CD14-positive monocyte (primary cell): ENCODE results near the gene DHX29. TPM values are rescaled to one million over a fixed set of nuclear protein-coding genes. Genes with fewer than 3 reads are reported as not detected.

ENCODE experiments used
- DNase-seq, 3 donors: peaks; one replicate each; pipeline ENCODE4 v3.0.0-alpha.2; 2011 to 2022
- H2AFZ ChIP-seq: 2 replicates; pipeline ENCODE4 v1.6.0; 2012; ENCODE audit warnings: mild to moderate bottlenecking, low read depth, low read length, inconsistent platforms; ENCODE audit not compliant: insufficient read depth, poor library complexity, severe bottlenecking
- H3K27ac ChIP-seq, 2 donors: 1 replicate in 1 of 2; 2 replicates in 1 of 2; pipeline ENCODE4 v1.5.1; 2012 to 2013; ENCODE audit warnings: low read length in 2 of 2, control low read depth in 1 of 2, inconsistent platforms in 1 of 2, low read depth in 1 of 2, mild to moderate bottlenecking in 1 of 2
- H3K27me3 ChIP-seq, 2 donors: one replicate each; pipeline versions ENCODE4 v1.6.0 to v1.6.1; 2011 to 2013; ENCODE audit warnings: low read length in 2 of 2; ENCODE audit not compliant: control insufficient read depth in 2 of 2, insufficient read depth in 2 of 2
- H3K36me3 ChIP-seq, 2 donors: replicated peaks in 1 of 2; 1 replicate in 1 of 2; 2 replicates in 1 of 2; pipeline versions ENCODE4 v1.5.1 to v1.6.1; 2012 to 2013; ENCODE audit warnings: low read length in 2 of 2, control low read depth in 1 of 2, inconsistent platforms in 1 of 2, mild to moderate bottlenecking in 1 of 2; ENCODE audit not compliant: insufficient read depth in 2 of 2, control insufficient read depth in 1 of 2
- H3K4me1 ChIP-seq, 2 donors: 1 replicate in 1 of 2; 2 replicates in 1 of 2; pipeline versions ENCODE4 v1.5.1 to v1.6.1; 2012 to 2013; ENCODE audit warnings: low read length in 2 of 2, control low read depth in 1 of 2, inconsistent platforms in 1 of 2, mild to moderate bottlenecking in 1 of 2, moderate library complexity in 1 of 2; ENCODE audit not compliant: insufficient read depth in 2 of 2, control insufficient read depth in 1 of 2
- H3K4me2 ChIP-seq: replicated peaks from 2 replicates; pipeline ENCODE3; 2012; ENCODE audit warnings: low read length, moderate library complexity, mild to moderate bottlenecking; ENCODE audit not compliant: poor library complexity, severe bottlenecking; ENCODE audit errors: extremely low read depth
- H3K4me3 ChIP-seq, 3 experiments: fragments of 200-600 bp in 1 of 3; sonication (generic) in 1 of 3; replicated peaks in 1 of 3; 1 replicate in 2 of 3; 2 replicates in 1 of 3; pipeline ENCODE4 v1.5.1; 2011 to 2013; ENCODE audit warnings: low read length in 3 of 3, mild to moderate bottlenecking in 3 of 3, control low read depth in 2 of 3, low read depth in 2 of 3, inconsistent platforms in 1 of 3, moderate library complexity in 1 of 3
- H3K79me2 ChIP-seq: 2 replicates; pipeline ENCODE4 v1.6.0; 2012; ENCODE audit warnings: mild to moderate bottlenecking, control low read depth, inconsistent platforms, low read length, moderate library complexity; ENCODE audit not compliant: insufficient read depth
- H3K9ac ChIP-seq: 2 replicates; pipeline ENCODE4 v1.6.0; 2017; ENCODE audit warnings: low read length, mild to moderate bottlenecking; ENCODE audit not compliant: insufficient read depth, poor library complexity, severe bottlenecking
- H3K9me3 ChIP-seq, 2 donors: replicated peaks in 1 of 2; 1 replicate in 1 of 2; 2 replicates in 1 of 2; pipeline versions ENCODE4 v1.5.1 to v1.6.1; 2012 to 2013; ENCODE audit warnings: low read length in 2 of 2, control low read depth in 1 of 2; ENCODE audit not compliant: control insufficient read depth in 1 of 2, insufficient read depth in 1 of 2
- H4K20me1 ChIP-seq: 2 replicates; pipeline ENCODE4 v1.6.0; 2012; ENCODE audit warnings: mild to moderate bottlenecking, low read length, control low read depth, moderate library complexity; ENCODE audit not compliant: insufficient read depth
- H3K27ac Mint-ChIP-seq, 7 donors: one replicate each; pipeline ENCODE4 v1.8.0; 2020; ENCODE audit warnings: mild to moderate bottlenecking in 7 of 7, mixed read lengths in 7 of 7, moderate library complexity in 6 of 7, inconsistent platforms in 2 of 7
- H3K27me3 Mint-ChIP-seq, 3 donors: one replicate each; pipeline ENCODE4 v1.8.0; 2021 to 2022; ENCODE audit warnings: low read depth in 3 of 3, mild to moderate bottlenecking in 3 of 3, mixed read lengths in 3 of 3, moderate library complexity in 3 of 3, inconsistent platforms in 1 of 3
- H3K36me3 Mint-ChIP-seq, 2 donors: one replicate each; pipeline ENCODE4 v1.8.0; 2020; ENCODE audit warnings: mixed read lengths in 2 of 2, inconsistent platforms in 1 of 2, mild to moderate bottlenecking in 1 of 2
- H3K4me1 Mint-ChIP-seq: one replicate; pipeline ENCODE4 v1.8.0; 2020; ENCODE audit warnings: mild to moderate bottlenecking, mixed read lengths
- H3K4me3 Mint-ChIP-seq, 2 donors: one replicate each; pipeline ENCODE4 v1.8.0; 2020; ENCODE audit warnings: mild to moderate bottlenecking in 2 of 2, mixed read lengths in 2 of 2, moderate library complexity in 1 of 2
- H3K9me3 Mint-ChIP-seq, 7 donors: one replicate each; pipeline ENCODE4 v1.8.0; 2020 to 2022; ENCODE audit warnings: mixed read lengths in 7 of 7, mild to moderate bottlenecking in 6 of 7, moderate library complexity in 6 of 7, inconsistent platforms in 2 of 7
- CTCF ChIP-seq: fragments of 200-600 bp; IDR thresholded peaks from one replicate; pipeline ENCODE4 v1.8.0; 2022; ENCODE audit warnings: antibody characterized with exemption, mild to moderate bottlenecking
- WGBS: methylation state at CpG from one replicate; pipeline ENCODE4 v1.1.5; 2013; ENCODE audit warnings: missing lambda C conversion rate; ENCODE audit not compliant: insufficient coverage; 5-methylcytosine and 5-hydroxymethylcytosine counted together
- intact Hi-C, 2 donors: fragments of 100-400 bp; cut with micrococcal nuclease; formaldehyde crosslinking; loops; one replicate each; pipeline versions ENCODE4 v1.15.0 to v1.15.1; 2023
- polyA plus RNA-seq, 3 donors: library from polyadenylated mRNA; depleted of rRNA in 1 of 3; unstranded in 2 of 3; stranded (reverse) in 1 of 3; fragments of 300-500 nt in 2 of 3; fragments of >200 nt in 1 of 3; fragmentation: Illumina TruSeq in 2 of 3; gene quantifications; 1 replicate in 2 of 3; 2 replicates in 1 of 3; pipeline ENCODE4 v1.2.3, GENCODE V29; 2012 to 2021

The DHX29 gene
- polyA plus RNA-seq, 3 donors, result 5.2 to 15.9 (median 9.7) TPM

- 100% methylated on average over 1 of the region's 6 CpGs for WGBS
- Histone ChIP-seq H4K20me1 (peaks cover 33% of the 10 kb centered on the region), H3K9me3 (peaks cover 0 to 6% of the 10 kb centered on the region in 2 donors), H3K9ac (no peak overlapping the region), H3K79me2 (peaks cover 87% of the 10 kb centered on the region), H3K4me2 (no peak overlapping the region), H3K27me3 (no peaks in the 10 kb centered on the region), H2AFZ (no peak overlapping the region), H3K27ac (no peak overlapping the region), H3K4me3 (no peak overlapping the region), H3K36me3 (peaks cover 4 to 11% of the 10 kb centered on the region in 2 donors), H3K4me1 (peaks cover 34 to 52% of the 10 kb centered on the region in 2 donors)
- no peak for DNase-seq
- peaks cover 8 to 14% of the 10 kb centered on the region in 2 donors for H3K36me3 Mint-ChIP-seq
- H3K4me3 Mint-ChIP-seq, result no peak overlapping the region
- H3K9me3 Mint-ChIP-seq, result peaks cover 4 to 17% (median 11%) of the 10 kb centered on the region in 7 donors
- peak overlapping the region in 3 of 7 donors; percentile 29 to 80 (median 38) for H3K27ac Mint-ChIP-seq
- H3K27me3 Mint-ChIP-seq, result no peaks in the 10 kb centered on the region
- intact Hi-C loops, result no loop called here
- TF ChIP-seq CTCF, result no peak
- H3K4me1 Mint-ChIP-seq, result peaks cover 13% of the 10 kb centered on the region
These were observed 2.9 kb downstream of the DHX29 start for GRCh38 chr5:55304584-55304983.

- WGBS, result 33% methylated on average over 2 of the region's 4 CpGs
- Histone ChIP-seq H3K4me2 (peak overlapping the region; percentile 12), H3K9me3 (peaks cover 0 to 6% of the 10 kb centered on the region in 2 donors), H3K4me3 (no peak overlapping the region), H4K20me1 (peaks cover 37% of the 10 kb centered on the region), H3K9ac (no peak overlapping the region), H3K79me2 (peaks cover 80% of the 10 kb centered on the region), H3K36me3 (peaks cover 4 to 19% of the 10 kb centered on the region in 2 donors), H2AFZ (no peak overlapping the region), H3K27me3 (no peaks in the 10 kb centered on the region), H3K4me1 (peaks cover 25 to 40% of the 10 kb centered on the region in 2 donors), H3K27ac (peak overlapping the region in 1 of 2 donors; percentile 71)
- Mint-ChIP-seq H3K27ac (peak overlapping the region; percentile 80 to 95 (median 88)), H3K4me1 (peaks cover 13% of the 10 kb centered on the region), H3K36me3 (peaks cover 14% of the 10 kb centered on the region in 2 donors), H3K9me3 (peaks cover 4 to 17% (median 11%) of the 10 kb centered on the region in 7 donors), H3K4me3 (peak overlapping the region; percentile 17 to 18), H3K27me3 (peaks cover 0 to 1% (median 0%) of the 10 kb centered on the region in 3 donors)
- DNase-seq, result peak; percentile 69 to 79 (median 78)
- intact Hi-C loops, result no loop called here
- TF ChIP-seq CTCF, result no peak
These were observed 4.2 kb downstream of the DHX29 start for GRCh38 chr5:55303238-55303690.
